SK-N-MC (cell line): ENCODE measurements around the gene ANKUB1.

Experiments used
- EZH2 ChIP-seq: fragments of 200-600 bp; sonication (generic); IDR thresholded peaks from one replicate; pipeline ENCODE4 v1.6.1; 2017; ENCODE audit warnings: antibody characterized with exemption
- POLR2AphosphoS5 ChIP-seq: IDR thresholded peaks from 2 replicates; pipeline ENCODE4 v1.6.1; 2012; ENCODE audit warnings: mild to moderate bottlenecking, low read depth, low read length, borderline replicate concordance

DNA sequence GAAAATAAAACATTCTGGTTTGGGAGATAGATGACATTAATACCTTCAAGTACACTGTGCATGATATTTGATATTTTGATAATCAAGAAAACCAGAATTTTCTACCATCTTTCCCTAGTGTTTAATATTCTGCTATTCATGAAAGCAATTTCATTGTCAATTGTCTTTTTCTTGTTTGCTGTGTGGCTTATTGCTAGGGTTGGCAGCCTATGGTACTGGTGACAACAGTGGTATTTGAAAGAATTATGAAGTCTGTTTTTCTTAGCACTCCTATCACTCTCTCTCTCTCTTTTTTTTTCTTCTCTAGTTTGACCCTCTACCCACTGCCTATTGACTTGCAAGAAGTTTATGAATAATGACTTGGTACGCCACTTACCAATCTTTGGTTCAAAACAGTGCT is 36.0 kb upstream of the ANKUB1 start:
- TF ChIP-seq EZH2 (no peak), POLR2AphosphoS5 (no peak)
